Measurements from ENCODE around the gene KCNB1.

KCNB1 gene

GRCh38 chr20:49405696-49406095 is 76.8 kb downstream of the KCNB1 start:
- DNase-seq = no peak

- DNase-seq = no peak
Measured at GRCh38 chr20:49405062-49405683, 77.3 kb downstream of the KCNB1 start.

GRCh38 chr20:49404461-49404860 is 78.0 kb downstream of the KCNB1 start:
- DNase-seq = no peak

- DNase-seq = no peak
Measured at GRCh38 chr20:49403911-49404310, 78.6 kb downstream of the KCNB1 start.

GRCh38 chr20:49403012-49403411 is 79.5 kb downstream of the KCNB1 start:
- DNase-seq = no peak

GRCh38 chr20:49400904-49401303 is 81.6 kb downstream of the KCNB1 start:
- DNase-seq = no peak

GRCh38 chr20:49400410-49400809 is 82.1 kb downstream of the KCNB1 start:
- DNase-seq = no peak

GRCh38 chr20:49399329-49399728 is 83.1 kb downstream of the KCNB1 start:
- DNase-seq = no peak

GRCh38 chr20:49398401-49399144 is 83.9 kb downstream of the KCNB1 start:
- no peak for DNase-seq

- no peak for DNase-seq
Measured at GRCh38 chr20:49397525-49397924, 84.9 kb downstream of the KCNB1 start.

GRCh38 chr20:49396230-49396629 is 86.2 kb downstream of the KCNB1 start:
- DNase-seq = no peak

GRCh38 chr20:49395659-49396058 is 86.8 kb downstream of the KCNB1 start:
- no peak for DNase-seq

- DNase-seq = no peak
Measured at GRCh38 chr20:49395183-49395582, 87.3 kb downstream of the KCNB1 start.

GRCh38 chr20:49394757-49395156 is 87.7 kb downstream of the KCNB1 start:
- DNase-seq = no peak

GRCh38 chr20:49394264-49394663 is 88.2 kb downstream of the KCNB1 start:
- no peak for DNase-seq

- DNase-seq = no peak
Measured at GRCh38 chr20:49393803-49394202, 88.7 kb downstream of the KCNB1 start.

- DNase-seq = no peak
Measured at GRCh38 chr20:49392745-49393144, 89.7 kb downstream of the KCNB1 start.

- DNase-seq = no peak
Measured at GRCh38 chr20:49391404-49392245, 90.8 kb downstream of the KCNB1 start.

GRCh38 chr20:49389854-49390253 is 92.6 kb downstream of the KCNB1 start:
- no peak for DNase-seq

GRCh38 chr20:49388744-49389143 is 93.7 kb downstream of the KCNB1 start:
- DNase-seq = no peak

GRCh38 chr20:49387581-49387939 is 94.9 kb downstream of the KCNB1 start:
- no peak for DNase-seq

GRCh38 chr20:49386848-49387580 is 95.5 kb downstream of the KCNB1 start:
- no peak for DNase-seq

GRCh38 chr20:49385465-49385864 is 97.0 kb downstream of the KCNB1 start:
- DNase-seq = no peak

All from activated effector memory CD4-positive, alpha-beta T cell treated with Interleukin-2 at 50 U/mL for 16 hours (primary cell).